HG03097 (cell line): ENCODE measurements around the gene MRPL30.
A peak's percentile ranks its signal among the peaks of the same experiment; 100 is the strongest.
"Not testable (repeated sequence)": the region's sequence is repeated elsewhere in the genome, so short reads cannot be mapped to it uniquely, and the experiment has no call there.

Source experiments
- ATAC-seq: cut with Tn5 transposase; IDR thresholded peaks from one replicate; pipeline ENCODE4 v1.9.1; 2021; ENCODE audit not compliant: unreplicated experiment, low FRiP score

Gene MRPL30

DNA sequence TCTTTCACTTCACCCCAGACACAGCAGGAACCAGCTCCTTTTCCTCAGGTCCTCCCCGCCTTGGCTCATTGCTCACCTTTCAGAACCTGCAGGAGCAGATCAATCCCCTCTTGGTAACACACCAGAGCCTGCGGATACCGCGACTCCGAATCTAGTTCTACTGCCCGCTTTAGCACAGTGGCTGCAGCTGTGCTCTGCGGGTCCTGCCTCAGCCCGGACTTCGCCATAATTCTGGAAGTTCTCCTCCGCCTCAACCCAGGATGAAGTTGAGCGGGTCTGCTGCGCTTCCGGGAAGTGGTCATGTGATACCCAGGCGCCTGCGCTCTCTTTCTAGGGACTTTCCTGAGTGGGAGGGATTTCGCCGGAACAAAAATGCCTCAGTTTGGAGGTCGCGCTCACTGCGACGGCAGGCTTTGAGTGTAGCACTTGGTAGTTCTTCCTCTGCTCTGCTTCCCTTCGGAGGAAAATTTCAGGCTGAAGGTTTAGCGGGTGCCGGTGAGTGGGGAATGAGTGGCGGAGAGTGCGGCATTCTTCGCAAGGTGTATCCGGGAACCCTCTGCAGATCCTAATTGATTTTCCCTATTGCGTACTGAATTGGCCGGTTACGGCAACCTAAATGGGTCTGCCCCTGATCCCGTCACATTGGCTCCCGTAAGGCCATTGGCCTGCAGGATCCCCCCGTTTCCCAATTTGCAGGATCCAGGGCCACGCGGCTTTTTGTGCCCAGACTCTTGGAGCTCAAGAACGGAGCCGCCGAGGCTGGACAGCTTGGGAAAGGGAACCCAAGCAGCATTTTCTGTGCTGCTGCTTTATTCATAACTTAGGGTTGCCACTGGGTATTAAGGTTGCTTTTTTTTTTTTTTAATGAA, at the start of gene MRPL30, which contains the start of gene MITD1:
Gene MRPL30 (plus strand): TSS at position 430 of the 869 bp plus-strand sequence. CDS start 5,020 bp downstream, outside the sequence.
Gene MITD1 (minus strand): TSS at position 304 of the 869 bp plus-strand sequence. CDS start 77 bp downstream, at position 227.
- ATAC-seq, result peak; percentile 92

DNA sequence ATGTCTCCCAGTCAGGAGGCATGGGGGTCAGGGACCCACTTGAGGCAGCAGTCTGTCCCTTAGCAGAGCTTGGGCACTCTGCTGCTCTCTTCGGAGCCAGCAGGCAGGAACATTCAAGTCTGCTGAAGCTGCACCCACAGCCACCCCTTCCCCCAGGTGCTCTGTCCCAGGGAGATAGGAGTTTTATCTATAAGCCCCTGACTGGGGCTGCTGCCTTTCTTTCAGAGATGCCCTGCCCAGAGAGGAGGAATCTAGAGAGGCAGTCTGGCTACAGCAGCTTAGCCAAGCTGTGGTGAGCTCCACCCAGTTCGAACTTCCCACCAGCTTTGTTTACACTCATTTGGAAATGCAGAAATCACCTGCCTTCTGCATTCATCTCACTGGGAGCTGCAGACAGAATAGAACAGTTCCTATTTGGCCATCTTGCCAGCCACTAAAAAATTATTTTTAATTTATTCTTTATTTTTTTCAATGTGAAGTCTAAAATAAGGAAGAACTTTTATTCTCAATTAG, 45.9 kb upstream of the MRPL30 start:
- not testable (repeated sequence) for ATAC-seq

DNA sequence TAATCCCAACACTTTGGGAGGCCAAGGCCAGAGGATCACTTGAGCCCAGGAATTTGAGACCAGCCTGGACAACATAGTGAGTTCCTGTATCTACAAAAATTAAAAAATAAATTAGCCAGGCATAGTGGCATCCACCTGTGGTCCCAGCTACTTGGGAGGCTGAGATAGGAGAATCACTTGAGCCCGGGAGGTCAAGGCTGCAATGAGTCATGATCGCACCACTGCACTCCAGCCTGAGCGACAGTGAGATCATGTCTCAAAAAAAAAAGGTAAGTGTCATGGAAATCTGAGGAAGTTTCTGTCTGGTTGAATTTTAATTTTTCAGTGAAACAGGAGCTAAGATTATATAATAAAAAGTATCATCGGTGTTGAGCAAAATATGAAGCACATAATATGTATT, 42.0 kb upstream of the MRPL30 start:
- ATAC-seq, result no peak

DNA sequence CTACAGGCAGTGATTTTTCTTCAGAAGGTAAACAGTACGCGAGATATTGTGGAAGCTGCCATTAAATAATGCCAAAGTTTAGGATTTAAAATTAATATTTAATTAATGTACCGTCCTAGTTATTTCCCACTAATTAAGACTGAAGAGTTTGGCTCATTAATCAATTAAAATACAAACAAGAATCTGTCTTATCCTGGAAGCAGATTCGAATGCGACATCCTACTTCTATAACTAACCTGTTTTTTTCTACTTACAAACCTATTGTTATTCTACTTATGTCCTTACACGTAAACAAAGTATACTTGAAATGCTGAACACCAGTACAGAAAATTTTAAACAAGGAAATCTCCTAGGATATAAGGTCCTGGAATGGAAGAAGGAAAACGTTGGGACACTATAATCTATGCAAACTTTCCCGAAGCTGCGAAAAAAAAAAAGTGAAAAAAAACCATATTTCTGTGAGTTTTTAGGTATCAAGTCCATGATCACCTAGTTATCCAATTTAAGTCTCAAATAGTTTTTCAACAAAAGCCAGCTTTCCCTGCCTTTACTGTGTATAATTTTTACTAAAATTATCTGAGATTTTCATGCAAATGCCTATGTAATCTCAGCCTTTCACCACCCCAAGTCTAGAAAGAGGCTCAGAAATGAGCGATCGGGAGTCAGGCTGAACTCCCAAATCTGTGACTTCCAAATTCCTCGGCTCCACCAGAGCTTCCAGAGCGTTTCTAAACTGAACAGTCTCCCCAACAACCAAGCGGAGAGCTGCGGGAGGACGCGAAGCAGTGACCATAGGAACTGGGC, 40.7 kb upstream of the MRPL30 start:
- ATAC-seq, result no peak

DNA sequence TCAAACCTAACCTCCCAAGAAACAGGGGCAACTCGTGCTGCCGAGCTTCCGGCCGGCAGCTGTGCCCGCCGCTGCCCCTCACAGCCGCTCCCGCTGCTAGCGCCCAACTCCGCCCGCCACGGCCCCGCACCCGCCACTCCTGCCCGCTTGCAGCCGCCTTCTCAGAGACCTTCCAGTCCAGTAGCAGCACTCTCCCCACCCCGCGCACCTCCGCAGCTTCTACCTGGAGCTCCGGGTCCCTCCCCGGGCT, 40.2 kb upstream of the MRPL30 start:
- ATAC-seq, result no peak

DNA sequence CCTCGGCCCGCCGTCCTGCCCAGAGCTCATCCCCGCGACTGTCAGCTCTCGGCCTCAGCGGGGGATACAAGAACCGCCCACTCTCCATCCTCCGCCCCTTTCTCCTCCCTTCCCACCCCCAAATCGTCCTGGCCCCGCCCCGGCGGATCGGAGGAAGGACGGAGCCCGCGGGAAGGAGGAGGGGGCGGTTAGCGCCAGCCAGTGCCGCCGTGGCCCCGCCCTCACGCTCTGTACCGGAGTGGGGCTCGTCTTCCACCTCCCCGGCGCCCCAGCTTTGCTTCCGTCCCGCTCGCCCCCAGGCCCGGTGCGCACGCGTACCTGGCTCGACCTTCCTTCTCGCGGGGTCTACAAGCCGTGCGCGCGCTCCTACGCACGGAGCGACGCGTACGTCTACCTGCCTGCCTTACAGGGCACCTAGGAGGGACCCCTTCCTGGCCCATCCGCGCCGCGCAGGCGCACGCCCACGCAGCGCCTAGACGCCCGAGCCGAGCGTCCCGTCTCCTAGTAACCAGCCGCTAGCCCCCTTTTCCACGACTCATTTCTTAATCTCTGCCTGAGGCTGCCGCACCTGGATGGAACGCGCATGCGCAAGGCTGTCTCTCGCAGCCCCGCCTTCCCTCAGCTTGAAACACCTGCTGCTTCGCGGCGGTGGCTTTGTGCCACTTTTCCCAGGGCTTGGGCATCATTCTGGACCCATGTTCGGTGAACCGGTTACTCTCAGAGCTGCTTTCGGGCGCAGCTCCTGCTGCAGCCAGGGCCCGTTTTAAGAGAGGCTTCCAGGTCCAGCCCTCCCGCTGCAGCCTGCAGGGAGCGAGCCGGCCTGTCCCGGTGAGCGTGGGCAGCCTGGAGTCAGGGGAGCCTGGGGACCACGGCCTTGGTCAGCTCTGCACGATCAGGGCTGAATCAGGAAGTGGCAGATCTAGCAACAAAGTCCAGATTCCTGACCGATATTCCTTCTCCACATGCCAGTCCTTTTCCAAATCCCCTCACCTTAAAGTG, 39.6 kb upstream of the MRPL30 start, which contains the start of gene C2orf15:
Gene C2orf15 (plus strand): TSS at position 598 of the 999 bp plus-strand sequence. CDS start 8,852 bp downstream, outside the sequence.
- peak; percentile 91 for ATAC-seq

DNA sequence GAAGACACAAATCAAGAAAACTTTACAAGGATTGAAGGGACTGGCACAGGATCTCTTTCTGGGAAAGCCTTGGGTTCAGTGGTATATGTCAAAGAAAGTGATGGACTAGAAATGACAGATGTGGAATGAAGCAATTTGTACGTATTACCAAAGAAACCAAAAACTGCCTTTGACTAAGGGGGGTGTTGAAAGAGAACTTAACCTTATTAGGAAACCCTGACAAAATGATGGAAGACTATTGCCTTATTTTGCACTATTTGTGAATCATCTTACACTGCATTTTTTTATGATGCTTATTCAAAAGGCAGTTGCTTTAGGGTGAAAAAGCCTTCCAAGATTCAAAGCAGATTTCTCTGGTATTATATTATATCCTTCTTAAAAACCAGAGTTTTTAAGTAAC, 30.3 kb upstream of the MRPL30 start:
- ATAC-seq, result no peak

DNA sequence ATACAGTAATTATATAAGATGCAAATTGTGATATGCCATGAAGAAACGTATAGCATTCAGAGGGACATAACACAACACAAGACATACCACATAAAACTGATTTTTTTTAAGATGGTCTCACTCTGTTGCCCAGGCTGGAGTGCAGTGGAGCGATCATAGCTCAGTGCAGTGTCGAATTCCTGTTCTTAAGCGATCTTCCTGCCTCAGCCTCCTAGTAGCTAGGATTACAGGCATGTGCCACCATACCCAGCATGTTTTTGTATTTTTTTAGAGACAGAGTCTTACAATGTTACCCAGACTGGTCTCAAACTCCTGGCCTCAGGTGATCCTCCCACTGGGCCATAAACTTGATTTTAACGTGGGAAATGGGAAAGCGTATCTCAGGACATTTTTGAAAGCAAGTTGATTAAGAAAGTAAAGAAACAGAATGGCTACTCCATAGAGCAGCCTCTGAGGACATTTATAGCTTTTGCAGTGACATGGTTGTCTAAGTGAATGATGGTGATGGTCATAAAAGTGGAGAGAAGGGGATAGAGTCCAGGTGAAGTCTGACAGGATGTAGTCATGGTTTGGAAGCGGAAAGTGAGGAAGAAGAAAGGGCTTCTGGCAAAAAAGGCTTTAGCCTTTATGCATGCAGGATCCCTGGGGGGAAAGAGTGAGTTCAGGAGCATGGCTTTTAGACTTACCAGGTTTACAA, 28.6 kb upstream of the MRPL30 start:
- no peak for ATAC-seq

DNA sequence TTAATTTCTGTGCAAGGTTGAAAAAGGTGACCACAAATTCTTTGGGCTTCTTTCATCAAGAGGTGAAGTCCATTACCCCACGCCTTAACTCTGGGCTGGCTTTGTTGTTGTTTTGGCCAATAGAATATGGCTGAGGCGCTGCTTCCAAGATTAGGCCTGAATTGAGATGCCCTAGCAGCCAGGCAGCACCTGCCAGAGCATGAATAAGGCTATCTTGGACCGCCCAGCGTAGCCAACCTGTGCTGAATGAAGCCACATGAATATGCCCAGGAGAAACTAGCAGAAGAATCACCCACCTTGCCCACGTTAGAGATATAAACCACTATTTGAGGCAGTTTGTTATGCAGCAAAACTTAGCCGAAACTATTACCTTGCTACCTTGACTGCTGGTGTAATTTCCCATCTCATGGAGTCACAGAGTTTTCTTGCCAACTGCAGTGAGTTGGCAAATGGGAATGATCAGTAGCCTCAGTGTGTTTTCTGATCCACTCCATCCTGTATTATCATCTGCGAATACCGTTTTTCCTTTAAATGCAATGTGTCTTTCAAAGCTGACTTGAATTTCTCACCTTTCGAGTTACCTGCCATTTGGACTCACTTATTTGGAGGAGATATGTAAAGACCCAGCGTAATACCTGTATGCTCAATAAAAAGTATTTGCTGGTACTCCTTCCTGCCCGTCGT, 26.9 kb upstream of the MRPL30 start:
- no peak for ATAC-seq

DNA sequence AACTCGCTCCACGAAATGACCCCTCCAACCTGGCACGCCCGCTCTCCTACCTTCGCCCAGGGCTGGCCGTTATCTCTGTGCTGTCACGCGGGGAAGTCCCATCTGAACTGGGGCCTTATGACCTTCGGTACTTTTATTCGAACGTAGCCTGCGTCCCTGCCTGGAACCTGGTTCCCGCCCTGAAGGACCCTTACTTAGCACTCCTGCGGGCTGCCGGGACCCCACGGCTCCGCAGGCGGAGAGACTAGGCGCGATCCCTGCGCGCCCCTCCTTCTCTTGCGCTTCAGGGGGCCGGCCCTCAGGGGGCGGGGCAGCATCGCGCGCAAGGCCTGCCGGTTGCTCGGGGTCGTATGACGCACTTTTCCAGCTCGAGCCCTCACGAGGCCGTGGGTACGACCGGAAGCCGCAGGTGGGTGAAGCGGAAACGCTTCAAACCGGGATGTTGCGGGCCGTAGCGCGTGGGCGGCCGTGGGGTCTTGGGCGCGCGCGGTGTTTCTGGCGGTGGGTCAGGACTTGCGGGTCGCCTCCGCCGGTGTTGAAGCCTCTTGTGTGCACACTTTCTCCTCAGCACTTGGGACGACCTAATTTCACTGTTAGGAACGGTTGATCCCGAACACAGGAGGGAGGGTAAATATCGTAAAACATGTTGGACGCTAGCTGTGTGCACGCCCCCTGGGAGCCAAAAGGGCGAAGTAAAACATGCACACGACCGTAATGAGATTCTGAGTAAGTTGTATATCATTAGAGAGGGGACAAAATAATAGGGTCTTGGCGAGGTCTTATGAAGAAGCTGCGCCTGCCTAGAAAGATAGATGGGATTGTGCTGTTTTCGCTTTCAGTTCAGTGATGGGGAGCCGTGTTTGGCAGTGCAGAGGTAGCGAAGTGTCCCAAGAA, 26.1 kb upstream of the MRPL30 start, which contains the start of the genes LIPT1 and TSGA10:
Gene LIPT1 (plus strand): TSS at position 325 of the 894 bp plus-strand sequence. CDS start 6,991 bp downstream, outside the sequence.
Gene TSGA10 (minus strand): TSS at position 300 of the 894 bp plus-strand sequence. CDS start 45,503 bp downstream, outside the sequence.
- ATAC-seq, result peak; percentile 92

DNA sequence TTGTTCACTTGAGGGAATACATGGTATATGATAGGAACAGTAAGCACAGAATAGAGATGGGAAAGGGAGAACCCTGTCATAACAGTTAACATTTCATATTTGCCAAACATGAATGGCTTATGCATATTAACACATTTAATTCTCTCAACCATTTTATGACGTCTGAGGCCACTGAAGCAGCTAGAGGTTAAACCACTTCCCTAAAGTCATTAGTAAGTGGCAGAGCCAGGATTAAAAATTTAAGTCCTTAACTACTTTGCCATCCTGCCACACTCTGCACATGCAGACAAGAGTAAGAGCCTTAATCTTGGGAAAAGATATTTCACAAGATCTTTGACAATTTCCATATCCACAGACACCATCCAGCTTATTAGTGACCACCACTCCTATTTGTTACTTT, 24.1 kb upstream of the MRPL30 start:
- ATAC-seq, result no peak

DNA sequence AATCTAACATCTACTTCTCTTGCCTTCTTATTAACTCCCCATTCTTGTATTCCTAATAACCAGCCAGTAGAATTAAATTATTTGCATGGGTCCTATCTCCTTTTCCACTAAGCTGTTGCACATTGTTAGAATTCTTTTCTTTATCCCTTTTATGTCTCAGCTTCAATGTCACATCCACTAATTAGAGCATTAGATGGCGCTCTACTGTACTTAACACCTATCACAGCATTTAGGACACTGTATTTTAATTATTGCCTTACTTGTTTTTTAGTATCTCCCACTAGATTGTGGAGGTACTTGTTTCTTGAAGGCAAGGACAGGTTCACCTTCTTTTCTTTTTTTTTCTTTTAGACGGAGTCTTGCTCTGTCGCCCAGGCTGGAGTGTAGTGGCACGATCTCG, 22.4 kb upstream of the MRPL30 start:
- ATAC-seq, result no peak

DNA sequence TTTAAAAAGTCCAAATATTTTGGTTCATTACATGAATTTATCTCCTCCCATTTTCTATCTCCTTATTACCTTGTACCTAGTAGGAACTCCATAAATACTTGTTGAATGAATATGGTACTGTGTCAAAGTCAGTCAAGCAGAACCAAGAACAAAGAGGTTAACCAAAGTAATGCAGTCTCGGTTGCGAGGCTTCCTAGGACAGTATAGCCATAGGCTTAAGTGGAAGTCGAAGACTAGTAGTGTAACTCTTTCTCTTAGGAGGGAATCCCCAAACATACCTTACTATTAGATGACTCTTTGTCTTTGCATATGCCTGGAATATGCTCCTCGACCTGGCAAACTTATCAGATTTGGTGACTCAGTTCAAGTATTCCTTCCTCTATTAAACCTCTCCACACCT, 21.4 kb upstream of the MRPL30 start:
- ATAC-seq, result no peak

DNA sequence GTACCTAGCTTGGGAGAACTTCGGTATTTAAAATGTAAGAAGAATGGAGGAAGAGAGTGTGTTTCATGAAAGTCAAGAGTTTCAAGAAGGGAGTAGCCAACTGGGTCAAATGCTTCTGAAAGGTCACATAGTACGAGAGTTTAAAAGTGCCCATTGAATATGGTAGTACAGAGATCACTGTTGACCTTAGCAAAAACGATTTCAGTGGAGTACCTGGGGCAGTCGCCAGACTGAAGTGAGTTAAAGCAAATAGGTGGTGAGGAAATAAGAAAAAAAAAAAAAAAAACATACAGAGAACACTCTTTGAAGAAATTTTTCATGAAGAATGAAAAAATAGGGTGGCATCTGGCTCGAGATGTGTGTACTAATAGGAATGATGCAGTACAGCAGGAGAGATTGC, 14.8 kb upstream of the MRPL30 start:
- no peak for ATAC-seq

DNA sequence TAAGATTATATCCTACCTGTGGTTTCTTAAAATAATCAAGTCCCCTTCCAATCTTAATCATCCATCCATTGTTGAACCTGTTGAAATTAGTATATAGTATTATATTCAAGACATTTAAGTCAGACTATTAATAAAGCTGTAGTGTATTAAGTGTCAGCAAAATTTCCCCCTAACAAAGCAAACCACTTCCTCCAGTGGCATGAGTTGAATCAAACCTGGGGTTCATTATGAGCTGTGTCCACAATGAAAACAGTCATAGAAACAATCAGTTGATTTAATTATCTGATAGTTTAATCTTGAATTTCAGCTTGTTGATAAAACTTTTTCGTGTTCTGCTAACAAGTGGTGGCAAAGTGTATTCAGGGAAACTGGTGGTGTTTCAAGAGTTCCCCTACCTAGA, 11.4 kb upstream of the MRPL30 start:
- no peak for ATAC-seq

DNA sequence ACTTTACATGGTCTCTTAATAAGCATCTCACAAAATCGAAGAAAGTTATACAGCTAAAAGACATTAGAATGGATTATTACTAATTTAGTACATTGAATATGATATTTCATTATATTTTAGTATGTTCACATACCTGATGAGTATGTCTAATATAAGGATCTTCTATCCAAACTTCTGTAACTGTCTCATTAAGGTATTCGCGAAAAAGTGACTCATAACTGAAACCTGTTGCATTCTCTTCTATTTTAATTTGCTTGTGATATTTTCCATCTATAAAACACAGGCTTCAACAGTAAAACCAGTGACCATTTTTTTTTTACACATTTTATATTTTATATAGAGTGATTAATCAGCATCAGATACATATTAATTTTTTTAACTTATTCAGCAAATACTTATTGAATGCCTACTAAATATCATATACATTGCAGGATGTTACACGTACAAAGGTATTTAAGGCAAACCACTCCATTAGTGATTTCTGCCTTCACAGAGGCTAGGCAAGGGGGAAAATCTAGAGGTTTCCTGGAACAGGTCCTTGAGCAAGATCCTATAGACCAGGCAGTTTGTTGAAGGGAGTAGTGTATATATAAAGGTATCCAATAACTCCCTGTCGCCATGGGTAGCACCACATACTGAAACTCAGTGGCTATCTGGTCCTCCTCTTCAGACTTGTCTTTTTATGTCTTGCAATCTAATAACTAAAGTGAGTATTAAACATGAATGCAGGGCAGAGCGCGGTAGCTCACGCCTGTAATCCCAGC, 9.4 kb upstream of the MRPL30 start:
- ATAC-seq, result no peak

DNA sequence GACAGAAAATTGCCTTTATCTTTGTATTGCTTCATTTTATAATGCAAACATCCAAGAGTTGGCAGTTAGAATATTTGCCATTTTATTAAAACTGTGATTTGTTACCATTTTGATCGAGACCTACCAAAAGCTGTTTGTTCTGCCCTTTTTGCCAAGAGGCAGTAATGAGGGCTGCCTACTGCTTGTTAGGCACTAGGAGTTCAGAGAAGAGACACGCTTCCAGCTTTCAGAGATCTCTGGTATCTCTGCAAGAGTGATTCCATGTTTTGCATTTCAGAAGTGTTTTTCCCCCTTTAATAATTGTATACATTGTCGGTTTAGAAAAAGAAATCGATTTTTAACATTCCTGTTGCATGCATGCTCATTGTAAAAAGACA, 628 bp downstream of the MRPL30 start:
- no peak for ATAC-seq
